Erythroblast (primary cell): ENCODE data around the gene S100PBP.
"Not testable (repeated sequence)": the region's sequence is repeated elsewhere in the genome, so short reads cannot be mapped to it uniquely, and the experiment has no call there.

Experiments used
- DNase-seq, 2 experiments: peaks; one replicate each; lab custom pipeline; 2025; lab: John Stamatoyannopoulos, UW
- GATA1 ChIP-seq: IDR thresholded peaks from 2 replicates; pipeline ENCODE4 v1.6.1; 2011; ENCODE audit warnings: low read depth, mild to moderate bottlenecking, control low read depth, low read length, moderate library complexity
- POLR2A ChIP-seq: IDR thresholded peaks from 2 replicates; pipeline ENCODE4 v1.6.1; 2011; ENCODE audit warnings: mild to moderate bottlenecking, low read length

Gene S100PBP

DNA sequence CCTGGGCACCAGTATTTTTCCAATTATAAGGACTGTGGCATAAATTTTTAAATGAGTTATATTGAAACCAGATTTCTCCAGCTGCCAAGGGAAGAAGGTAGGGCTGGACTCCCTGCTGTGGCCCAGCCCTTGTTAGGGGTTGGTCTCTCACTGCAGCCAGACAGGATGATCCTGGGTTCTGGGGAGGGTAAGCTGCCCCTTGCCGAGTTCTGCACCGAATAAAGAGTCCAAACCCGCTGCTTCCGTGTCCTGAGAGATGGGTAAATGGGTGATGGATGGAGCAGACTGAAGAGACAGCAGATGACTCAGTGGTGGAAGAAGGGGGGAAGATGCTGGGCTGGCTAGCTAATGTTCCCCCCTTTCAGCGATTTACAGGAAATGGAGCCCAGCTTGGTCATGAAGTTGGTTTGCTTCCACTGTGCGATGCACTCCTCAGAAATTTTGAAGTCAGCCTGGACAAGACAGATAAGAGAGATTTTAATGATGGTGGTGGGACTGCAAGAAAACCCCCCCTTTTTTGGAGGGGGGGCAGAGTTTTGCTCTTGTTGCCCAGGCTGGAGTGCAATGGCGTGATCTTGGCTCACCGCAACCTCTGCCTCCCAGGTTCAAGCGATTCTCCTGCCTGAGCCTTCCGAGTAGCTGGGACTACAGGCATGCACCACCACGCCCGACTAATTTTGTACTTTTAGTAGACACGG lies 41.7 kb upstream of the S100PBP start:
- no peak for DNase-seq
- TF ChIP-seq POLR2A (no peak), GATA1 (no peak)

DNA sequence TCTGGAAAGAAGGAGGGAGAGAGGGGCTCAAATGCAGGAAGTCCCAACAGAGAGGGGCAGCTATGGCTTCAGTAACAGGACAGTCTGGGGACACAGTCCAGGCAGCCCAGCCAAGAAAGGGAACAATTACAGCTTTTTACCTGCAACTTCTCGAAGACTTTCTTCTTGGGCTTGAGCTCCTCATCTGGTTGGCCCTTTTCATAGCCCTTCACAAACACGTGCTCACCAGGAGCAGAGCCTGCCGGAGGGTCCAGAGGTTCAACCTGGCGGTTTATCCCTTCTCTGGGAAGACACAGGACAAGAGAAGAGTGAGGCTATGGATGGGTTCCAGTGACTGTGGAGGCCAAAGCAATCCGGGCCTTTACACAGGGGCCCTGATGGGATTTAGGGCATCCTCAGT lies 38.2 kb upstream of the S100PBP start:
- no peak for TF ChIP-seq GATA1
- no peak for TF ChIP-seq POLR2A
- DNase-seq: no peak

DNA sequence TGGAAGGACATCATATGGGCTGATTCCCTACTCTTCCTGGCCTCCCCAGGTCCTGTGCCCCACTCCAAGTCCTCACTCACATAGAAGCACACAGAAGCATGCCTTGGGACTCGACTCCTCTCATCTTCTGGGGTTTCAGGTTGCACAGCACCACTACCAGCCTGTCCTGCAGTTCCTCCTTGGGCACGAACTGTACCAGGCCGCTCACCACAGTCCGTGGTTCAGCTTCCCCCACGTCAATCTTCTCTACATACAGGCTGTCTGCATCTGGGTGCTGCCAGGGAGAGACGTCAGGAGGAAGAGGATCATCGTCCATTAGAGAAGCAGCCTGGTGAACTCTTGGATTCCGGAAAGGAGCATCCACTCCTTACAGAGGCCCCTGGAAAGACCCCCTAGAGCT lies 37.4 kb upstream of the S100PBP start:
- no peak for DNase-seq
- no peak for TF ChIP-seq GATA1
- TF ChIP-seq POLR2A: no peak

DNA sequence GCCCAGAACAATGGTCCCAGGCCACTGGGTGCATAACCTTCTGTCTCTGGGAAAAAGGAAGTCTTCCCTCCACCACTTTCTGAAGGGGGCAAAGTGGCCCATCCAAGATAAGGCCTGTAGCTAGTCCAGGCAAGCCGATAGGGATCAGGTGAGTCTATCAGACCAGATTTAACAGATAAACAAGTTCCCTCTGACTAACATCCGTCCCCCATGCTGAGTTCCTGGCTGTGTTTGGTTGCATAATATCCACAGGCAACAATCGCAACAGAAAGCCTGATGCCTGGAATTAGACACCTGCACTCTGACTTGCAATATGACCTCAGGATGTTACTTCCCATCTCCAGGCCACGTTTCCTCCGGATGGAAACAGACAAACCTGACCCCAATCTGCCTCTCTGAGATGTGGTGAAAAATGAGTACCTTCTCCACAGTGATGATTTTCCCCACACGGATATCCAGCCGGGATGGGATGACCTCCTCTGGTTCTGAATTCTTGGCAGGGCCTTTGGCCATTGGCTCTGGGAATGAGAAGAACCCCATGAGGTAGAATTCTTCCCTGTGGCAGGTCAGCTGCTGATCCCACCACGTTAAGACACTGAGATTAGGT lies 36.7 kb upstream of the S100PBP start:
- no peak for TF ChIP-seq GATA1
- no peak for TF ChIP-seq POLR2A
- DNase-seq: no peak

DNA sequence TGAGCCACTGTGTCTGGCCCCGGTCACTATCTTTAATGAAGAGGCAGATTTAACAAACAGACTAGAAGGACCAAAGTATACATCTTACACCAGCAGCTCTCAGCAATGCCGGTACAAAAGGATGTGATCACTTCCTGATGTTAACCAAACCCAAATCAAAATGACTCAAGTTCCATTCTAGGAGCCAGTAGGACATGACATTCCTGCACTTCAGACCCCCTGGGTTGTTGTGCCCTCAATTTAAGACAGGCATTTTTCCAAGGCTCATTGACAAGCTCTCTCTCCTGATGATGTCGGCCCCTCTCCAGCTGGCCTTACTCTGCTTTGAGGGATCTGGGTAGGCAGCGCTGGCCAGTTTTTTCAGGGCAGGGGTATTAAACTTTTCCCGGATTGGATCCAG lies 35.4 kb upstream of the S100PBP start:
- TF ChIP-seq GATA1: no peak
- TF ChIP-seq POLR2A: no peak
- DNase-seq: no peak

DNA sequence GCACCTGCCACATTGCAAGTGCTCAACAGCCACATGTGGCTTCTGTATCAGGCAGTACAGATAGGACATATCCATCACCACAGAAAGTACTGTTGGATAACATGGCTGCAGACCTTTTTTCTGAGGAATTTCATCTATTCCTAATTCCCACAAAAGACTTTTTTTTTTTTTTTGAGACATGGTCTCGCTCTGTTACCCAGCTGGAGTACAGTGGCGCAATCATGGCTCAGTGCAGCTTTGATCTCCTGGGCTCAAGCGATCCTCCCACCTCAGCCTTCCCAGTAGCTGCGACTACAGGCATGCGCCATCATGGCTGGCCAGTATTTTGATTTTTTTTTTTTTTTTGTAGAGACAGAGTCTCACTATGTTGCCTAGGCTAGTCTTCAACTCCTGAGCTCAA lies 33.6 kb upstream of the S100PBP start:
- DNase-seq: no peak
- TF ChIP-seq POLR2A (no peak), GATA1 (no peak)

DNA sequence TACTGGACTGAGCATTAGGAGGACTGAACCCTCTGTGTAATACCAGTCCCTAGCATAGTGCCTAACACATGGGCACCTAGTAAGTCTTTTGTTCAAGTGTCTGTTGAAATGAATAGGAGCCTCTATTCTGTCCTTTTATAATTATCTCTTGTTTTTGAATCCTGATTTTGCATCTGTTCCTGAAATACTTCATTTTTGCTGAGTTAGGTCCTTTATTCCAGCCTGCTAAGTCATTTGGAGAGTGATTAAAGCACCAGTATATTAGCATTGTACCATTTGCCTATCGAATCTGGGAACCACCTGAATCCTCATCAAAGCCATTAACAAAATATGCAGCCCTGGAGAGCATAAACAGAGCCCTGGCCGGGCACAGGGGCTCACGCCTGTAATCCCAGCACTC lies 32.6 kb upstream of the S100PBP start:
- no peak for TF ChIP-seq POLR2A
- TF ChIP-seq GATA1: no peak
- DNase-seq: no peak

DNA sequence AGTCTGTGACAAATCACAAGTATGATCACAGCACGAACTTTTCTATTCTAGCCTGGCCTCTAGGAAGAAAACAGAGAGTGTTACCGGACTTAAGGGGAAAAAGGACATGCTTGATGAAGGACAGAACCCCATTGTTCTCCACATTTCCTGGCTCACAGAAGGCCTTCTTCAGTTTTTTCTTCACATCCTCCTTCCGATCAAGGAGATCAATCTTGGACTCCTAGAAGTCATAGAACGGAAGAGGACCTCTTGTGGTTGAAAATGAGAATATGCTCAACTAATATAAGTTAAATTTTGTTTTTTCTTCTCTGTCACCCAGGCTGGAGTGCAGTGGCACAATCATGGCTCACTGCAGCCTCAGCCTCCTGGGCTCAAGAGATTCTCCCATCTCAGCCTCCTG lies 30.6 kb upstream of the S100PBP start:
- peak in 1 of 2 experiments; percentile 16 for DNase-seq
- no peak for TF ChIP-seq GATA1
- TF ChIP-seq POLR2A: no peak

DNA sequence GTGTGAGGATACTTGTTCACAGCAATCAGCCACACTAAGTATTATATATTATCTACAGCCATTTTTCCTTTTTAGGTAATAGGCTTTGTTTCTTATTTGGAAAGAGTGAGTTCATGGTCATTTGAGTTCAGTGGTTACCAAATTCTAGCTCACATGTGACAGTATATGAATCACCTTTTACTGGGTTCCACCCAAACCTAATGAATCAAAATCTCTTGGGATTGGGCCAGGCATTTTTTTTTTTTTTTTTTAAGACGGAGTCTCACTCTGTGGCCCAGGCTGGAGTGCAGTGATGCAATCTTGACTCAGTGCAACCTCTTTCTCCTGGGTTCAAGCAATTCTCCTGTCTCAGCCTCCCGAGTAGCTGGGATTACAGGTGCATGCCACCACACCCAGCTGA lies 28.1 kb upstream of the S100PBP start:
- DNase-seq: peak in 1 of 2 experiments; percentile 40

DNA sequence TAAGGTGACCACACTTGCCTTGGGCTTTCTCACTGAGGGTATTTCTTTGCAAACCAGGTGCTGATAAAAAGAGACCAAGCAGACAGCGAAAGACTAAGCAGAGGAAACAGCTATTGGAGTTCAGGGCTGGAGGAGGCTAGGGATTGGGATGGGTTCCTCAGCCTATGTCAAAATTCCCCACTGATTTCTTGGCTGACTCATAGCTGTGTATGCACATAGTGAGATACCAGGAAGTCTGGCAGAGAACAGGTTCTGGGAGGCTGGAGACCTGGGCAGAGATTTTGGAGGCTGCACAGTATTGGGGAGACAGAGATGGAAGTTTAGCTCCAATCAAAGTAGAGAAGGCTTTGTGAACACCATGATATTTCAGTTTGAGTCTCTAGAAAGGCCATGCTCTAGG lies 25.6 kb upstream of the S100PBP start:
- DNase-seq: no peak
- no peak for TF ChIP-seq GATA1
- TF ChIP-seq POLR2A: no peak

DNA sequence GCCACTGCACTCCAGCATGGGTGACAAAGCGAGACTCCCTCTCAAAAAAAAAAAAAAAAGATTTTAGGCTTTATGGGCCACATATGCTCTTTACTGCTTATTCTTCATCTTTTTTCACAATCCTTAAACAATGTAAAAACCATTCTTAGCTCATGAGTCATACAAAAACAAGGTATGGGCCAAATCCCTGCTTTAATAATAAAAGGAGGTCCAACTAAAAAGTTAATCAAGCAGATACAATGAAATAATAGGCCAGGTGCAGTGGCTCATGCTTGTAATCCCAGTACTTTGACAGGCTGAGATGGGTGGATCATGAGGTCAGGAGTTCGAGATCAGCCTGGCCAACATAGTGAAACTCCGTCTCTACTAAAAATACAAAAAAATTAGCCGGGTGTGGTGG lies 21.7 kb upstream of the S100PBP start:
- DNase-seq: not testable (repeated sequence)

DNA sequence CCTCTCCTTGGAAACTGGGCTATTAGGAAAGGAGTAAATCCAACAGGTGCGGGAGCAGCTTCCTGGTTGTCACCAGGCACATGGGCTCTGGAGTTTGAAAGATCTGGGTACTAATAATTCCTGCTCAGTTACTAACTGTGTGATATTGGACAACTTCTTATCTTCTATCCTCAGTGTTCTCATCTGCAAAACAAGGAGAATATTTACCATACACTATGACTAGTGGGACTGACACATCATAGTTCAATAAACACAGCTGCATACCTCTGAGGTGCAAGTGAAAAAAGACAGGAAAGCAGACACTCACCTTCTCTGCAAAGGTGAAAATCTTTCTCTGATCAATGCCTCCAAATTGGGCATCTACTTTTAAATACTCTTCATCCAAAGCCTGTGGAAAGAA lies 20.0 kb upstream of the S100PBP start:
- TF ChIP-seq POLR2A: no peak
- no peak for TF ChIP-seq GATA1
- no peak for DNase-seq

DNA sequence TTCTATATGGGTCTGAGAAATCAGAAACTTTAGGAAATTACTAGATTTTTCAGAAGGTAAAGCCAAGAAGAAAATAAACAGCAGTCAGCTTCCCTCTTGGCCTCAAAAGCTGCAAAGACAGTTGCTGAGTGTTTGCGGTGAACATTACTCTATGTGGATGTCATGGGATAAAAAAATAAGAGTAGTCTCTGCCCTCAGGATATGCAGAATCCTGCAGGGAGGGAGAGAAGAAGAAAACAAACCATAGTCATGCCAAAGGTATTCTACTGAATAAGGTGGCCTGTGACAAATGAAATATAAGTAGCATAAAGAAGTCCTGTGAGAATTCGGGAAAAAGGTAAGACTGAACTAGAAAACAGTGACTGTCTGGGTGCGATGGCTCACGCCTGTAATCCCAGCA lies 19.3 kb upstream of the S100PBP start:
- DNase-seq: no peak
- TF ChIP-seq POLR2A (no peak), GATA1 (no peak)

DNA sequence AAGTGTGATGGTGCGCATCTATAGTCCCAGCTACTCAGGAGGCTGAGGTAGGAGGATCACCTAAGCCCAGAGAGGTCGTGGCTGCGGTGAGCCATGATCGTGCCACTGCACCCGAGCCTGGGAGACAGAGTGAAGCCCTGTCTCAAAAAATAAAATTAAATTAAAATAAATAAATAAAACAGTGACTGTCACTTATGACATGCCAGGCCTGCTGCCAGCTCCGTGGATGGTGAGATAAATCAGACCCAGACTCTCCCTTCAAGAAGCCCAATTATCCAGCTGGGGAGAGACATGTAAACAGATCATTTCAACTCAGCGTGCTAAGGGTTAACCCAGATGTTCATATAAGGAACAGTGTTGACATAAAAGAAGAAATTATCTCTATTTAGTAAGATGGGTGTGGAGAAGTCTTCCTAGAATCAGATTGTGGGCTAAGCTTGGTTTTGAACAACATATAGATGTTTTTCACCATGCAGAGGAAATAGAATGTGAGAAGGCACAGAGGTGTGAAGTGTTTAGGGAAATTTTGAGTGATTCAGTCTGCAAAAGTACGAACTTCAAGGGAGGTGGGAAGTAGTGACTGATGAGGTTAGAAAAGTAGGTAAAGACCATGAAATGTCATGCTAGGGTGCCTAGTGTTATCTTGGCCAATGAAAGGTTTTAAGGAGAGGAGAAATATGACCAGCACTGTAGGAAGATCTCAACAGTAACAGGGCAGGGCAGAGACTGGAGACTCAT lies 18.6 kb upstream of the S100PBP start:
- DNase-seq: no peak
- no peak for TF ChIP-seq POLR2A
- TF ChIP-seq GATA1: no peak
